HG02588 (cell line): ENCODE results near the gene LPP.

Source experiments
- ATAC-seq: cut with Tn5 transposase; IDR thresholded peaks from one replicate; pipeline ENCODE4 v1.9.1; 2021; ENCODE audit warnings: mild to moderate bottlenecking, moderate library complexity; ENCODE audit not compliant: unreplicated experiment

The LPP gene

DNA sequence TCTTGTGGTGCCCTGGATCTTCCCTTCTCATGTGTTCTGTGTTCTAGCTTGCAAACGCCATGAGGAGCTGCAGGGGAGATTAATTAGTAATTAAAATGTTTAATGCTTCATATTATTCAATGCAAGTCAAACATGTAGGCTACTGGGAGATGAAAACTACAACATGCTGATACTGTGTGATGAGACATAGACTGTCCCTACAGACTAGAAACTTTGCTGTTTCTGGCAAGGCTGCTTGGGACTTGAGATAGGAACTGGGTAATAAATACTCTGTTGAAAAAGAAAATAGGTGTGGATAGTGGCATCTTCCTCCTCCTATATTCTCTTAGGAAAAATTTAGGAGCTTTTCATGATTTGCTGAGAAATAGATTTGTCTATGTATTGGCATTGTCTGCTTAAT lies 379.2 kb downstream of the LPP start:
- no peak for ATAC-seq

DNA sequence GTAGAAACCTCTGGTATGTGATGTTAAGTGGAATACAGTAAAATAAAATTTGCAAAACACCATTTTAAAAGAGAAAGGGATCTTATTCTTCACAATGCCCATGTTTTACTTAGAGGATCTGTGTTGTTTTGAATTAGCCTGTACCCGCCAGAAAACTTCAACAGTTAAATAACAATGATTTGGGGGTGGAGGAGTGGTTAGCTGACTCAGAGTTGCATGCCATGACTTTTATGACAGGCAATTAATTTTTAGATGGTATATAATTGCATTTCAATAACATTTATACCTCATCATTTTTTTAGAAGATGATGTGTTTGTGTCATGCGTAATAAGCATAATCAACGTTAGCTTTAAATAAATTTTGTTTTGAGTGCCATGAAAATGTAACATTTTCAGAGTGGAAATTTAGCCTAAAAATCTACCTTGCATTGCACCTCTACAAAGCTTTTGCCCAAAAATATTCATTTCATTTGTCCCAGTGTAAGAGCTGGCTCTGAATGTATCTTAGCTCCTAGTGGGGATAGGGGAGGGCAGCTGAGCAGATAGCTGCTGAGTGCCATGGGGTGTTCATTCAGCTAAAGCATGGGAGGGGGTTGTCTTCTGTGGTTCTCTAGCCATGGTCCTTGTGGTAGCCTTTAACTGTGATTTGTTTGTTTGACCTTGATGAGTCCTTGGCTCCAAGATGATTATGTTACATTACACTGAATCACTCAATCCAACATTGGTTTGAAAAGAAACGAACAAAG lies 379.8 kb downstream of the LPP start:
- no peak for ATAC-seq

DNA sequence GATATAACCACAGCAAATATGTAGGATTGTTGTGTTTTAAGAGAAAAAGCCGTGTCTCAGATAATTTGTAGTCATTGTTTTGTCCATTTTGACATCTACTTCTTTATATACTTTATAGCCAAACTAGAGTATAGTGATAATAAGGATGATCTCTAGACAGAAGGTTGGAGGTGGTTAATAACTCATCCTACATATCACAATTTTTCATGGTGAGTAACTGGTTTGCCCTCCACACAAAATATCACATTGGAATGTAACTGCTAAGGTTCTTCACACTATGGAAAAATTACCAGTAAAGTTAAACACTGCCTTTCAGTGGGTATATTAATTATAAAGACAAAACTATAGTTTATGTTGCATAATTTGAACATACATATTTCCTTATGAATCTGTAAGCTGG lies 380.7 kb downstream of the LPP start:
- ATAC-seq: no peak

DNA sequence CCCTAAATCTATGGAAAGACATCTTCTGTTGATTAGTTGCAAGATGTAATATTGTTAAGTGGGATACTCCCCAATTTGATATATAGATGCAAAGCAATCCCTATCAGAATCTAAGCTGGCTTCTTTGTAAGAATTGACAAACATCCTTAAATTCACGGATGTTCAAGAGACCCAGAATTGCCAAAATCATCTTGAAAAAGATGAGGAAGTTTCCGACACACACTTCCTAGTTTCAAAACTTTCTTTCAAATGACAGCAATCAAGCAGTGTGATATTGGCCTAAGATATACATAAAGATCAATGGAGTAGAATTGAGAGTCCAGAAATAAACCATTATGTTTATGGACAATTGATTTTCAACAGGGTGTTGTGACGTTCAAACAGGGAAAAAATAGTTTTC lies 383.6 kb downstream of the LPP start:
- ATAC-seq: no peak

DNA sequence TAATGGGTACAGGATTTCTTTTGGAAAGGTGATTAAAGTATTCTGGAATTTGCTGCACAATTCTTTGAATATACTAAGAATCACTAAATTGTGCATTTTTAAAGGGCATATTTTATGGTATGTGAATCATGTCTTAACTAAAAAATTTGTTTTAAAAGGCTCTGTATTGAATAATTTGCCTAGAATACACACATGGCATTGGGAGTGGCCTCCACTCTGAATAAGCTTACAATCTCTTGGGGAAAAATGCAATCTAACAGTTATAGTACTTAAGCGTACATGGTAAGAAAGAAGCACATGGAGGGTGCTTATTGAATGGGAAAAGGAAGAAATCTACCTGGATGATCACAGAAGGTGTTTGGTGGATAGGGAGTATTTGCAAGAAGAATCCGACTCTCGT lies 385.1 kb downstream of the LPP start:
- no peak for ATAC-seq

DNA sequence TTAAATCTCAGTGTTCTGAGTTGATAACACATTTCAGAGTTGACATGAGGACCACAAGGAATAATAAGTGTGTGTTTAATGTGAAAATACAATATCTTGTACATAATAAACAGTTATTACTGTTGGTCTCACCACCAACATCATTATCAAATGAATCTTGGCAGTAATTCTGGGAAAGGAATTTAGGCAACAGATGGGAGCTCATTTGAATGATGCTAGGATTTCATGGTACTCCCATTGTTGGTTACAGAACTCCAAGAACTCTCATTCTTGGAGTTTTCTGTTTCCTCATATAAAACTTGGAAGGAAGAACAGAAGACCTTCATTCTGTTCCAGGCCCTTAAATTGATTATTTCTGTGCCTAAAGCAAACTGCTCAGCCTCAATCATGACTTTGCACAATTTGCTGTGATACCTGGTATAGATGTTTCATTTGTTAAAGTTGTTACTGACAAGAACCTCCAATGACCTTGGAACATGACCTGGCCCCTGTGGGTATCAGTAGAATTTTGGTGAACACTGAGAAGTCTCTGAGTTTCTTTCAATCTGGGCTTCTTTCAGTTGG lies 385.8 kb downstream of the LPP start:
- no peak for ATAC-seq

DNA sequence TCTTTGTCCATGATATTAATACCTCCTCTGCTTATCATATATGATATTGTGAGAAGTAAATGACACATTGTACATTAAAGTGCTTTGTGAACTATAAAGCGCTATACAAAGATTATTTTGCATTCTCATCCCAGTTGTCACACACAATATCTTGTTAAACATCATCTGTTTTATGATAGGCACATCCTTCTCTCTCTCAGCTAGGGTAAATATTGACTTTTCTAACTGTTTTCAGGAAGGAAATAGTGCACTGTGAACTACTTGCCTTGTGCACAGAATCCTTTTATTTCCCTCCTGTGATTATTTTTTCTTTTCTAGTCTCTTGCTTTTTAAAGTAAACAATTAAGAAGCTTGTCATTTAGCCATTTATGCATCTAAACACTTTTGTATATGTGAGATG lies 388.2 kb downstream of the LPP start:
- ATAC-seq: no peak

DNA sequence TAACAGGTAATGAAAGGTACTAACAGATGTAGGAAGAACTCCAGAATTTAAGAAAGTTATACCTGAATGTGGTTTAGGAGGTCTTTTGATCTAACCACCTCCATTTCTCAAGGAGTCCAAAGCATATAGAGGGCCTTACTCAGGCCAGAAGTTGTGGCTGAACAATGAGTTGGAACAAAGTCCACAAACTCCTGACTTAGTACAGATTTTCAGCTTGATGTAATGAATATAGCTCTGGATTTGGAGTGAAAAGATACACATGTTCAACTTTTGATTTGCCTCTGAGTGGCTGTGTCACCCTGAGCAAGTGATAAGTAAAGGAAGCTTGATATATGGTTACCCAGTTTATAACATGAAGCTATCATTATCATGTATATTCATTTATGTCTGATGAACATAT lies 390.1 kb downstream of the LPP start:
- ATAC-seq: no peak

DNA sequence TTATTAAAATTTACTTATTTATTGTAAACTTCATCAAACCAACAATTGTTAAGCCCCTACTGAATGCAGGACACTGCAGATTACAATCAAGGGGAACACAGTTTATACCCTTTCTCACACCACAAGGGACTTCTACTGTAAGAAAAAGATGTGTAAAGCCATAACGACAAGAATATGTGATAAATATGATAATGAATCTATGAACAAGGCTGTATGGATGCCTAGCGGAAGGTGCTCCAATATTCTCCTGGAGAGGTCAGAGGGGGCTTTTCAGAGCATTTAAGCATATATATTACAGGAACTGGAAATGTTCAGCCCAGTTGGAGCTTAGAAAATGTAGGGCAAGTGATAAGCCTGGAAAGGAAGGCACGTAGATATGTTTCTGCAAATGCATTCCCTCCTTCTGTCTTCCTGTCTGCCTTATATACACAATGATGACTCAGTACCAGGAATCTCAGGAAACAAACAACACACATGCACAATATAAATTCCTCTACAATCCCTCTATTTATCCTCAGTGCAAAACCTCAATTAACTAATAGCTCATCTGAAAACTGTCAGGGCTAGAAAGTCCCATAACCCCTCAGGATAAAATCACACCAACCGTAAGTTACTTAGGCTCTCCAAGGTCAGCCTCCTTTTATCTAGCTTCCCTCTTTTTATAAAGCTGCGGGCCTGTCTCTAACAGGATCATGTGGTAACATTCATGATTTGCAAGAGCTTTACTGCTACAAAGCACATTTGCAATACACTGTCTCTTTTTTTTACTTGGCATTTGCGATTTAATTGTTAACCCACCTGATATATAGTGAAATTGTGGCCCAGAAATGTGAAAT lies 393.1 kb downstream of the LPP start:
- ATAC-seq: no peak

DNA sequence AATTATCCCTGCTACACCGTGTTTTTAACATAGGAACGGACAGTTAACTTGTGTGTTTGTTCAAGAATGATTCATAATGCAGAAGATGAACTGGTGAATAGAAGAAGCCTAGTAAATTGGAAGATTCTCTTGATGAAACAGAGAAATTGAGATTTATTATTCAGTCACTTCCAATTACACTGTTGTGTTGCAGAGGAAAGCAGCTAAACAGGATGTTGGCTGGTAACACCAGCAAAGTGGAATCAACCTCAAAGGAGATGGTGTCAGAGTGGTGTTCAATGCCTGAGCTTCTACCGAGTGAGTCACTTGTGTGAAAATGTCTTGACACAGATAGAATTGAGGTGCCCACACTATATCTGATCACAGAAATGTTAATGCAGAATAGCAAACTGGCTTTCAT lies 399.6 kb downstream of the LPP start:
- no peak for ATAC-seq

DNA sequence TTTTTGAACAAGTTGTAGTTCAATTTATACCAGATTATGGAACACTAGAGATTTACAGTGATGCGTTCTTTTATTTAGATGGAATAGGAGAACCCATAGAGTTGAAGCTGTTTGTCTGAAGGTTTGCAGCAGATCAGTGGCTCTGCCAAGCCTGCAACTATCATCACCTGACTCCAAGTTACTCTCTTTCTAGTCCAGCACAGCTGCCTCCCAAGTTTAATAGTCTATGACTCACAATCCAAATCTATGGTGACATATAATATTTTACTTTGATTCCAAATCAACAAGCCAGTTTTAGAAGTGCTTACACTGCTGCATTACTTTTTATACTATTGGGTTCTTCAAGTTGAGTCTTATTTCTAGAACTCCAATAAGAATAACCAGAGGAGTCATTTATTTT lies 400.4 kb downstream of the LPP start:
- ATAC-seq: no peak

DNA sequence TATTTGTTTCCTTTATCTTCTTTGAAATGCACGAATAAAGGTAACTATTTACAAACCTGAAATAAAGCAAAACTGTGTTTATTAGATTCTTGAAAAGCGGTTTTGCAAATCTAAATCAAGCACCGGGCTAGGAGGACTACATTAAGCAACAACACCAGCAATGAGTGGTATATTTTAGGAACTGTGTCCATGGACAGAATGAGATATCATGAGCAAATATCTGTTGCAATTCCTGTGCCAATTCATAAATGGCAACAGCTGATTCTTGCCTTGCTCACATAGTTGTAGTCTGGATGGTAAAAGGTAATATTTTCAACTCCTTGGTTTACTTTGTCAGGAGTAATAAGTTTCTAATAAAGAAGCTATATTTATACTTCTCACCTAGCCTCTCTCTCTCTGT lies 403.3 kb downstream of the LPP start:
- ATAC-seq: no peak

DNA sequence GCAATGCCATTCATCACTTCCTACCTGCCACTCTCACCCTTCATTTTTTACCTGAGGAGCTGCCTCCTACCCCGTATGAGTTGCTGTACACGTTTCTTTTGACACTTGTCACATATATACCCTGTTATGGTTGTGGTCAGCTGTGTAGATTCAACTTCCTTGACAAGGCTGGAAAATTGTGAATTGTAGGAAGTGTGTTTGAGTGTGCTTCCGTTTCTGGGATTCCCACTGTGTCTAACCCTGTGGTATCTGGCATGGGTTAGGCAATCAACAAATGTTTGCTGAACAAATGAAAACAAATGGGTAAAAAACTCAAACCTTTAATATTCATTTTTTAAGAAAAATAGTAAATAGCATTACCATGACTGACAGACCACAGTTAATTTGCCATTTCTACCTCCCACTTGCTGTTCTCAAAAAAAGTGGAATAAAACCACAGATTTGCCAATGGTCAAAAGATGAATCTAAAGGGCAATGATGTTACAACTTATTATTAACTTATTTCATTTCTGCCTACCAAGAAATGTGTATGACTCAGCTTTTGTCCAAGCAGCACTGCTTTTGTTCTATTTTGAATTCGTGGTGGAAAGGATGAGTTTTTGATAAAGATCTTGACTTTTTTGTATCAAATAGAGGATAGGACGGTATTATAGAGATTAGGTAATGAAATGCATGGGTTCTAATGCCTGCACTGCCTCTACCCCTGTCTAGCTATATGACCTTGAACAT lies 404.6 kb downstream of the LPP start:
- no peak for ATAC-seq

DNA sequence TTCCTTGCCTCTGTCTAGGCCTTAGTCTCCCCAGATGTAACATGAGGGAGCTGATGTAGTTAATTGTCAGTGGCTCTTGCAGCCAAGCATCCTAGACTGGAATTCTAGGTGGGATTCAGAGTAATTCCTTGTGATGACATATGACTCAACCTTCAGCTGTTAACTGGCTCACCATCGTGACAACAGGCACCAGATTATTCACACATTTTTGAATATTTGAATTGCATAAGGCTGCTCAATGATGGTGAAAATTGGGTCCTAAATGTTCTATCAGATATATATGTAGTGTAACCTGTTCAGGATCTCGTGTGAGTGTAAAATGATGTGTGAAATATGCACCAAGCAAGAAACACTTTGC lies 405.1 kb downstream of the LPP start:
- ATAC-seq: no peak

DNA sequence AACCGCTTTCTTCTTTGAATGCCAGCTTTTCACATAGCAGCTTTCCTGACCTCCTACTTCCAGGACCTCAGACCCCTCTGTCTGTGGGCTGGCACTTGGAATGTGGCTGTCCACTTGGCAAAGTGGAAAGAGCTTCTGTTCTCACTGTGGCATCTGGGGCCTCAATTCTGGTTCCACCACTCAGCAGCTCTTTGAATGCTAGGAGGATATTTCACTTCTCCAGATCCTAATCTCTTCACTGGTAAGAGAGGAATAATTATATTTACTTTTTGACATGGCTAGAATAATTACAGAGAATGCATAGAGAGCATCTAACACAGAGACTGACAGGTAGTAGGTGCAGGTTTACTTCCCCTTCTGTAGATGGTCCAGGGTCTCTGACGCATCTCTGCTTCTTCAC lies 405.9 kb downstream of the LPP start:
- no peak for ATAC-seq

DNA sequence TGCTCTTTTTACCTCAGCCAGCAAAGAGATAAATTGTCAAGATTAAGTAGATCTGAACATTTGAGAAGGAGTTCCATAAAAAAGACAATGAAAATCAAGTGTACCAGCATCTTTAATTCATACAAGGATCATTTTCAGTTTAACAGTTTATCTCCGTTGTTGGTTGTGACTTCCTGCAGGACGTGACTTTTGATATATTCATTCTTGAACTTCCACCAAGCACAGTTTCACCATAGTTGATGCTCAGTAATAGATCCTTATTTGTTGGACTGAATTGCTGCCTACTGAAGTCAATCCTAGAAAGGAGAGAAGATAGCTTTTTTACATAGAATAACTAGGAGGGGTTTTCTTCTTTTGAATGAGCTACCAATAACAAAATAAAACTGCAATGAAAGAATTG lies 408.2 kb downstream of the LPP start:
- no peak for ATAC-seq

DNA sequence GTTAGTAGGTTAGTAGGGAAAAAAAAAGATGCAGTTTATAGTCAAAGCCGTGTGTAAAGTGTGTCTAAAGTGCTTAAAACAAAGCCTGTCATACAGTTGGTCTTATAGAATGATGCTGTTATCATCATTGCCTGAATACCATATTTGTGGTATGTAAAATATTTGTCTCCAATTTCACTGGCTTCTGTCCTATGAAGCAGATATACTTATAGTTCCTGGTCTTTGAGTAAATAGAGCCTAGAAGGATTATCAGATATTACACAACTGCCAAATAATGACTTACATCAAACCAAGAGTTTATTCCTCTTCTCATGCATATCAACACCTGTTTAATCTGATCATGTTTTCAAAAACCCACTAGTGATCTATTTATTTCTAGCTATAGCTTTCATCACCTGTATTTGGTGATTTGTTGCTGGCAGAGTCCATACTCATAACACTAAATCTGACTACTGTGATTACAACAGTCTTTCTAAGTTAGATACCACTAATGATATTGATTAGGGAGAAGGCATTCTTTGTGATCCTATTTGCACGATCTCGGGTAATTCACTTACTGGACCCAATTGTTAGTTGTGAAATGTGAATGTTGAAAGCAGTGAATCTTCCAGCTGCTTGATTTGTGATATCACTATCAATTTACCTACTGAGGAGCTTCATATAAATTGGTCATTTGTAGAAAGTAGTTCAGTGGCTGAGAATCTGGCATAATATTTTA lies 413.7 kb downstream of the LPP start:
- ATAC-seq: no peak

DNA sequence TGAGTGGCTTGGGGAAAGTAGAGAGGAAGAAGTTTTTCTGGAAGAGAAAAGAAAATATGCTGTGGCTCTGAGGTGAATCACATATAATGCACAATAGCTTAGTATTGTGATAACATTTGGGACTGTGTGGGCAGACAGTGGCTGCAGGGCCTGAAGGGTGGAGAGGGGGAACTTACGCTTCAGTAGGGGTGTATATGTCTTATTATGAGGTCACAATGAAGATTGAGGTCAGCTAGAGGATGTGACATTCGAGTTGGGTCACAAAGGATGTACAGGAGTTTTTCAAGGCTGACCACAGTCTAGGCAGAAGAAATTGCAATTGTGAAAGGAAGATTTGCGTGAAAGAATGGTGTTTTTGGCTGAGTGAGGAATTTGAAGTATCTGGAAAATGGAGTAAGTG lies 414.8 kb downstream of the LPP start:
- no peak for ATAC-seq

DNA sequence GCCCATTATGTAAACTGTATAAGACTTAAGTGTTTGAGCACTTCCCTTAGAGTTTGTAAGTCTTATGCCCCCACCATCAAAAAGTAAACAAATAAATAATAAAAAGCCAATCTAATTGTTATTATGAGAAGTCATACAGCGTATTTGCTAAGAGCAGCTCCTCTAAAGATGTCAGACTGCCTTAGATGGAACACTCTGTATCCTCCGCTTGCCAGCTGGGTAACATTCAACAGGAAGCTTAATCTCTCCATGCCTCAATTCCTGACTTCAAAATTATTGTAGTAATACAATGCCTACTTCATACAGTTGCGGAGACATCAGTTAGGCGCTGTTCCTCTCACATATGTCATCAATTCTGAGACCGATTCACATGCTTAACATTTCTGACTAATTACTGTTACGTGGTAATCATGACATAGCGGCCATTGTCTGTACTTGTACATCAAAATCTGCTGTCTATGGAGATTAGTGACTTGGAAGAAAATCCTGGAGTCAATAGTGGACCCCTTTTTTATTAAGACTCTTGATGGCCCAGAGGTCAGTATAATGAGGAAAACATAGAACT lies 417.7 kb downstream of the LPP start:
- ATAC-seq: no peak

DNA sequence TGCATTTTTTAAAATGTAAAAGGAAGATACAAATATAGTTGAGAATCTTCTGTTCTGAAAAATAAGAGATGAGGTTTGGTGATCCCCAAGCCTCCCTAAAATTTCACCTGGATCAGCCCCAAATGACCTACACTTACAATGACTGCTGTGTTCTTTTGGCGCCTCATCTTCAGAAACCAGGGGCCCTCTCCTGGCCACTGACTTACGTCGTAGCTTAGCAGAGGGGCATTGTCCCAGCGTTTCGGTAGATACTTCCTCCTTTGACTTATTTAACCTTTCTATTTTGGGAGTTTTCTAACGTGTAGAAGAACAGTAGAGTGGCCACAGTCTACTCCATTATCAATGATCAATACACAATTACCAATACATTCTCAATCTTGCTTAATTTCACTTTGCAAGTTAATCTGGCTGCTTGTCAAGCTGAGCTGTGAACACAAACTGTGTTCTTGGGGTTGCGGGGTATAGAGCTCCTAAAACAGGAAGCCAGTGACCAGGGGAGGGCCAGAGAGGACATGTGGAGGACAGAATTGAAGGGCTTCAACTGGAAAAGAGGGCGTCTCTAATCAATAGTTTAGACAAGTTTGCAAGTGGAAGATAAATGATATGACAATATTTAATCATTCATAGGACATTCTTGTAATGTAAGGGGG lies 419.5 kb downstream of the LPP start:
- ATAC-seq: no peak
